Lower lobe of right lung (tissue), 2 donors: ENCODE results near the gene TNFRSF21. TPM values are rescaled to one million over a fixed set of nuclear protein-coding genes. Genes with fewer than 3 reads are reported as not detected.

Source experiments
- ATAC-seq, 2 donors: fragments of 200-7000 bp; cut with Tn5 transposase; one replicate each; pipeline ENCODE4 v1.9.1; 2020 to 2022; ENCODE audit warnings: mild to moderate bottlenecking in 2 of 2, moderate library complexity in 2 of 2
- DNase-seq: peaks from one replicate; pipeline ENCODE4 v3.0.0-alpha.2; 2020
- H3K27ac ChIP-seq: fragments of 200-600 bp; one replicate; pipeline ENCODE4 v1.8.0; 2022
- H3K27me3 ChIP-seq: fragments of 200-600 bp; one replicate; pipeline ENCODE4 v1.8.0; 2022; ENCODE audit warnings: low read depth
- H3K36me3 ChIP-seq: fragments of 200-600 bp; one replicate; pipeline ENCODE4 v1.8.0; 2022; ENCODE audit warnings: mild to moderate bottlenecking
- H3K4me1 ChIP-seq: fragments of 200-600 bp; one replicate; pipeline ENCODE4 v1.8.0; 2022
- H3K4me3 ChIP-seq: fragments of 200-600 bp; one replicate; pipeline ENCODE4 v1.8.0; 2022; ENCODE audit warnings: mild to moderate bottlenecking
- H3K9me3 ChIP-seq: fragments of 200-600 bp; one replicate; pipeline ENCODE4 v1.8.0; 2022
- CTCF ChIP-seq: fragments of 200-600 bp; IDR thresholded peaks from one replicate; pipeline ENCODE4 v1.8.0; 2022; ENCODE audit warnings: antibody characterized with exemption, mild to moderate bottlenecking
- intact Hi-C: fragments of 100-400 bp; cut with DNase I; formaldehyde crosslinking; loops from one replicate; pipeline ENCODE4 v1.11.0; 2022
- total RNA-seq: library from RNA; stranded (reverse); fragmentation: NEBNext Ultra II Directional; extraction: Animal tissue kit (Norgen Biotek cat#: 25700); gene quantifications from one replicate; pipeline ENCODE4 v1.2.1, GENCODE V29; 2021
- donor health status: DM: no; HTN: yes; CAD: no; lungs with severe emphysema.

TNFRSF21 gene
- total RNA-seq, 1 donor from 2014 or later: 21.7 TPM

DNA sequence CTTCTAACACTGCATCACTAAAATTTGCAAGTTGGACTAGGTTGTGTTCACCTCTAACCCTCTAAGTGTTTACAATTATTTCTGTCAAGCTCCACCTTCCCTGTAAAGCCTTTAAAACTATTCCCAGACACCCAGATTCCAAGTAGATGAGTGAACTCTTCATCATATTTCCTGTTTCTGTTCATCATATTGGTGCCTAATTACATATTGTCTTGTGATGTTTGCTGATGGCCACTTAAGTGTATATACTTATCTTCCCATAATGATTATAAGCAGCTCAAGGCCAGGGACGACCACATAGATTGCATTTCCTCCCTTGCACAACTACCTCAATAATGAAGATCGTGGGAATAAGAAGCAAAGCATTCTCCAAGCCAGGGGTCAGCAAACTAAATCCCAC is 16.8 kb downstream of the TNFRSF21 start:
- DNase-seq (no peak), ATAC-seq (no peak)
- TF ChIP-seq CTCF: no peak
- H3K9me3 ChIP-seq: peaks cover 17% of the 10 kb centered on the region
- H3K4me3 ChIP-seq: no peak overlapping the region
- intact Hi-C loops: no loop called here
- H3K27ac ChIP-seq: no peak overlapping the region
- no peaks in the 10 kb centered on the region for H3K4me1 ChIP-seq
- no peaks in the 10 kb centered on the region for H3K36me3 ChIP-seq
- no peaks in the 10 kb centered on the region for H3K27me3 ChIP-seq

- Histone ChIP-seq H3K4me3 (no peak overlapping the region), H3K36me3 (no peaks in the 10 kb centered on the region), H3K4me1 (no peaks in the 10 kb centered on the region), H3K27ac (no peak overlapping the region), H3K27me3 (no peaks in the 10 kb centered on the region), H3K9me3 (peaks cover 17% of the 10 kb centered on the region)
- no peak for TF ChIP-seq CTCF
- no peak for ATAC-seq
- intact Hi-C loops: no loop called here
- no peak for DNase-seq
Measured at GRCh38 chr6:47292027-47292426, 17.7 kb downstream of the TNFRSF21 start.

- ATAC-seq (no peak), DNase-seq (no peak)
- Histone ChIP-seq H3K27me3 (no peaks in the 10 kb centered on the region), H3K9me3 (peaks cover 17% of the 10 kb centered on the region), H3K4me3 (no peak overlapping the region), H3K27ac (no peak overlapping the region), H3K4me1 (no peaks in the 10 kb centered on the region), H3K36me3 (peaks cover 9% of the 10 kb centered on the region)
- intact Hi-C loops: no loop called here
- no peak for TF ChIP-seq CTCF
Measured at GRCh38 chr6:47290124-47290834, 19.4 kb downstream of the TNFRSF21 start.

GRCh38 chr6:47288267-47289090 is 21.2 kb downstream of the TNFRSF21 start:
- no peaks in the 10 kb centered on the region for H3K27me3 ChIP-seq
- no peak overlapping the region for H3K27ac ChIP-seq
- no peak for TF ChIP-seq CTCF
- intact Hi-C loops: no loop called here
- H3K9me3 ChIP-seq: peaks cover 17% of the 10 kb centered on the region
- peaks cover 12% of the 10 kb centered on the region for H3K36me3 ChIP-seq
- H3K4me3 ChIP-seq: no peak overlapping the region
- H3K4me1 ChIP-seq: no peaks in the 10 kb centered on the region
- DNase-seq: no peak
- ATAC-seq: peak in 1 of 2 donors; percentile 25

- Histone ChIP-seq H3K27ac (no peak overlapping the region), H3K9me3 (peaks cover 13% of the 10 kb centered on the region), H3K36me3 (peaks cover 15% of the 10 kb centered on the region), H3K4me1 (no peaks in the 10 kb centered on the region), H3K27me3 (no peaks in the 10 kb centered on the region), H3K4me3 (no peak overlapping the region)
- intact Hi-C loops: no loop called here
- no peak for TF ChIP-seq CTCF
- DNase-seq (no peak), ATAC-seq (no peak)
Measured at GRCh38 chr6:47286301-47286700, 23.4 kb downstream of the TNFRSF21 start.
